Hematopoietic multipotent progenitor cell treated with erythropoietin and hydrocortisone succinate and interleukin-3 and kit ligand, for 4 days (in vitro differentiated cells): Measurements from ENCODE around the gene ZFYVE21.

Experiments
- DNase-seq: peaks from one replicate; pipeline ENCODE4 v3.0.0-alpha.2; 2015

ZFYVE21 gene

GRCh38 chr14:103706551-103707328 lies 8.9 kb upstream of the ZFYVE21 start:
- no peak for DNase-seq

GRCh38 chr14:103707329-103708263 lies 8.0 kb upstream of the ZFYVE21 start:
- no peak for DNase-seq

DNA sequence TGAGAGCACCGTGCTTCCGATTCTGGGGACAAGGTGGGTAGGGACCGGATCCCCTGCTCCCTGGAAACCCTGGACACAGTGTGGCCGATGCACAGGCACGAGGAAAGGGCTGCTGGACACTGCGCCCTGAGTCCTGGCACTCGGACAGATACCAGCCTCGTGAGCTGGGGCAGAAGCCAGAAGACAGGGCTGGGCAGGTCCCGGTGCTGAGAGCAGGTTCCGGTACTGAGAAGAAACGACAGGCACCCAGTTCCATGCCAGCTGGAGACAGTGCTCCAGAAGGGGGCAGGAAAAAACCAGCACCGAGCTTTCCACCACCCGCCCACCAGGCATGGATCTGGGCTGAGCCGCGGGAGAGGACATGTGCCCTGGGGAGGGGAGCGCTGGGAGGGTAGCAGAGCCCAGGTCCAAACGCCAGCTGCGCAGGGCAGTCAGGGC lies 6.8 kb upstream of the ZFYVE21 start:
- no peak for DNase-seq

DNA sequence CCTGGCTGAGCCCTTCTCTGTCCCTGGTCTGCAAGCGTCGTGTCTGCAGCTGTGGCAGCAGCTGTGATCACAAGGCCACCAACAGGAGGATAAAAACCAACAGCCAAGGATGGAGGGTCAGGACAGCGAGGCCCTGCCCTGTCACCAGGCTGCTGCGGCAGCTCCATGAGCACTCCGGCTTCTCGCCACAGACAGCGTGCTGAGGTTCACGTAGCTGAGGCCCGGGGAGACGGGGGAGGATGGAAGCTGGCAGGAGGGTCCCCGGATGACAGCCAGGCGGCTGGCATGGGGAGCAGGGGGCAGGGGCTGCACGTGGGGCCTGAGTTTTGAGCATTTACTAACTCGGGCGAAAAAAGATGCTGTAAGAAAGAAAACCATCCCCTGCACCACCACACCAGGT lies 5.8 kb upstream of the ZFYVE21 start:
- no peak for DNase-seq

DNA sequence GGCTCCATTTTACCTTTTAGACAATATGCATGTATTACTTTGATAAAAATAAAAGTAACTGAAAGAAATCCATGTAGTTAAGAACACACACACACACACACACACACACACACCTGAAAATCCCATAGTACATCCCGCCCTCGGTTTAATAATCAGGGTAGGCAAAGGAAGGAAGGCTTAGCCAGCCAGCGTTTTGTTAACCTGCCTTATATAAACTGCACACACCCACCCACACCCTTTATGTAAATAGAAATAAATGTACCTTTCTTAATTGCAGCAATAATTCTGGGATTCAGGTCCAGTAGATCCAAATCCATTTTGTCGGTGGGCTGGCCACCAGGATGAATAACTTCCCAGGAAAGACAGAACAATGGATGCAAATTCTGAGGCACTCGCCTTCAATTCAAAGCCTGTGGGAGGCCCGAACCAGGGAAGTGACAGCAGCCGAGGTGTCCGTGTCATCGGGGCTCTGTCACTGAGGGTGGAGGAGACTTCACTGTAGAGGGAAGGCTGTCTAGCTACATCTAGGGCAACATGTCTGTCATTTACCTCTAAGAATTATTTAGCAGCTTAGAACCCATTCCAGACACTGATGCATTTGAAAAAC lies 4.7 kb upstream of the ZFYVE21 start:
- no peak for DNase-seq

GRCh38 chr14:103711516-103712431 lies 3.8 kb upstream of the ZFYVE21 start:
- peak; percentile 29 for DNase-seq

GRCh38 chr14:103712633-103713247 lies 2.9 kb upstream of the ZFYVE21 start:
- no peak for DNase-seq

DNA sequence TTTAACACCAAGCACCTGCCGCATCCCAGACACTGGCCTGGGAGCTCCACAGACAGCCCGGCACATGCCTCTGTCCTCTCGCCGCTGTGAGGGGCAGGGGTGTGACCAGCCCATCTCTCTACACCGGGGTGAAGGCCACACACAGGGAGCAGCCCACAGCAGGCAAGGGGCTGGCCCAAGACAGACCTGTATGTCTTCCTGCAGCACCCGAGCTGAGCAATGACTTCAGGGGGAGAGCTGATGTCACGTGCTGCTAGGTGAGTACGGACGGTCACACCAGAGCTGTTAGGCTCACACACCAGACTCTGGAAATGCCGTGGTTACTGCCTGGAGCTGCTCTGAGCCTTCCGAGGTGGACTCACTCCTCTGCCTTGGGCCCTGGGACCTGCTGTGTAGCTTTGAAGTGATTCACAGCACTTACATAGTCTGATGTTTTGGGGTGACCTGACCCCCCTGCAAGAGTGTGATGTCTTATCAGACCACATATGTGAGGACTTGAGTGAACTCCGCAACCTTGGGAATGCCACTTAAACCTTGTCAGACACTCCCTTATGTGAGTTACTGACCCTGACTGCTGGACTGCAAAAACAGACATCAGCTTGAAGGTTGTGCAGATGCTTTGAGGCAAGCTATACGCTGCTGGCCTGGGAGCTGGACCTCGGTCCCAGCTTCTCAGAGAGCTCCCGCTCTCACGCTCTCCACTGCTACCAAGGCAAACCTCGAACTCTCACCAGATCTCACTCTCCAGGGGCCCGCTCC lies 2.1 kb upstream of the ZFYVE21 start:
- peak; percentile 28 for DNase-seq

DNA sequence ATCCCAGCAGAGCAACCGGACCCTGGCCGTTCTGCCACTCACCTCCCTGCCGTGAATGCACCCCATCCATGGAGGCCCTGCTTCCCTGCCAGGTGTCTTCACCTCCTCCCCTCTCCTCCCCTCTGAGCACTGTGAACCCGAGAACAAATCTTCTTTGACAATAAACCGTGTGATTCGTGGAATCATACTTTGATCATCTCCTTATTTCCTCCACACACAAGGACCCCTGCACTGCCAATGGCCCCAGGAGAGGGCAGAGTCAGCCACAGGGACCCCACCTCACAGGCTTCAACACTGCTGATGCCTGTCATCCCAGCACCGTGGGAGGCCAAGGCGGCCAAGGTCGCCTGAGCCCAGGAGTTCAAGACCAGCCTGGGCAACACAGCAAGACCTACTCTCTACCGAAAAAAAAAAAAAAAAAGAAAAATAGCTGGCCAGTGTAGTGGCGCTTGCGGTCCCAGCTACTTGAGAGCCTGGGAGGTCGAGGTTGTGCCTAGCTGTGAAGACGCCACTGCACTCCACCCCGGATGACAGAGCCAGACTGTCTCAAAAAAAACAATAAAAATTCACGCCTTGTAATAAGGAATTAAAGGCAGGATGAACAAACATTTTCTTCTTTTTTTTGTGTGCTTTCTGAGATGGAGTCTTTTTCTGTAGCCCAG lies 1.4 kb upstream of the ZFYVE21 start:
- DNase-seq = no peak

GRCh38 chr14:103716091-103716801 lies 636 bp downstream of the ZFYVE21 start:
- peak; percentile 55 for DNase-seq

GRCh38 chr14:103716899-103717411 lies 1.3 kb downstream of the ZFYVE21 start:
- DNase-seq = no peak

GRCh38 chr14:103718572-103718971 lies 3.0 kb downstream of the ZFYVE21 start:
- no peak for DNase-seq

GRCh38 chr14:103719751-103720150 lies 4.1 kb downstream of the ZFYVE21 start:
- no peak for DNase-seq

- DNase-seq = no peak
These were observed 5.9 kb downstream of the ZFYVE21 start for GRCh38 chr14:103721334-103722120.

DNA sequence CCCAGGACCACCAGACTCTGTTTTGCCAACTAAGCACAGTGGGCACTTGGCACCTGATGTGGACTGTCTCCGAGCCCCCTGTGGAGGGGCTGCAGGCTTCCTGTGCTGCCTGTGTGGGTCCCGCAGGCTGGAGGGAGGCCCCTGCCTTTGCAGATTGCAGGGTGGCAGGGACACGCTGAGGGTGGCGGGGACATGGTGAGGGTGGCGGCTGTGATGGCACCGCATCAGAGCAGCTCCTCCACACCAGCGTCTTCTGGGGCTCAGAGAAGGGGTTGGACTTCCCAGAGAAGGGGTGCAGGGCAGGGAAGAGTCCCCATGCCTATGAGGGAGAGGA lies 8.1 kb downstream of the ZFYVE21 start:
- DNase-seq = no peak

DNA sequence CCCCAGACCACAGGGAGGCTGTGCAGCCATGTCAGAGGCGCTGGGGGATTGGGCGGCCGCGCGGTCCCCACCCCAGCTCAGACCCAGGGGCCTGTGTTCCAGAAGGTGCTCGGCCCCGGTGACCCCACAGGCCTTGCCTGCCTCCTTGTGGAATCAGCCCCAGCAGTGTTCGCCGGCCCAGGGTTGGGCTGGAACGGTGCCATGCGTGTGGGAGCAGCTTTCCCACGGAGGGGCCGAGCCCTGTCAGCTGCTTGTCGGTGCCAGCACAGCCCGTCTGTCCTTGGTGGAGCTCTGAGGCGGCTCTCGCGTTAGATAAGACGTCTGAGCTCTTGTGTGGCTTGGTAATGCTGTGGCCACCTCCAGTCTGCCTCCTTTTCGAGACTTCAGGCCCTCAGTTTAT lies 8.5 kb downstream of the ZFYVE21 start:
- DNase-seq = peak; percentile 96

- DNase-seq = no peak
These were observed 9.5 kb downstream of the ZFYVE21 start for GRCh38 chr14:103725001-103725682.

- DNase-seq = no peak
These were observed 10.3 kb downstream of the ZFYVE21 start for GRCh38 chr14:103725739-103726395.
